HCT116 (cell line): Measurements from ENCODE around the gene SMIM21. TPM values are rescaled to one million over a fixed set of nuclear protein-coding genes. Genes with fewer than 3 reads are reported as not detected.

Experiments
- ATAC-seq: fragments of 200-7000 bp; cut with Tn5 transposase; 2 replicates; pipeline ENCODE4 v1.9.1; 2020; ENCODE audit warnings: mild to moderate bottlenecking, moderate library complexity
- BruUV-seq: library from RNA; stranded (reverse); fragments of 400-500 nt; replicated peaks from 2 replicates; lab custom pipeline; 2021; lab: Mats Ljungman, UMichigan
- CTCF ChIA-PET: fragments of 300-600 bp; sonication (Branson Sonifier 250); formaldehyde crosslinking; loops from one replicate; lab custom pipeline; 2021; ENCODE audit warnings: antibody characterized with exemption; lab: Charles Lee
- POLR2A ChIA-PET: fragments of 300-600, 350-600 bp; sonication (Branson Sonifier 250); formaldehyde crosslinking; loops from one replicate; lab custom pipeline; 2021; ENCODE audit warnings: antibody characterized with exemption; lab: Charles Lee
- RAD21 ChIA-PET, 2 experiments: fragments of 300-600 bp; sonication (Branson Sonifier 250); formaldehyde crosslinking; loops; one replicate each; lab custom pipeline; 2023; ENCODE audit warnings: low total read pairs in 2 of 2; ENCODE audit not compliant: uncharacterized antibody in 2 of 2, unreplicated experiment in 2 of 2, low non-redundant PET in 1 of 2; lab: Charles Lee
- DNase-seq: peaks from one replicate; pipeline ENCODE4 v3.0.0-alpha.2; 2010; ENCODE audit warnings: low read depth, low spot score
- H2AFZ ChIP-seq: fragments of 200-600 bp; shearing (Covaris generic), sonication (generic); 2 replicates; pipeline ENCODE4 v1.6.1; 2017; ENCODE audit warnings: low read depth, mixed run types, mixed read lengths, antibody characterized with exemption, low read length; ENCODE audit not compliant: poor library complexity, severe bottlenecking
- H3K27ac ChIP-seq: 2 replicates; pipeline ENCODE4 v1.5.1; 2012; ENCODE audit warnings: low read depth, low read length
- H3K27me3 ChIP-seq: fragments of 200-600 bp; sonication (generic); 2 replicates; pipeline ENCODE4 v1.6.1; 2016; ENCODE audit warnings: mixed run types, low read length, mixed read lengths; ENCODE audit not compliant: insufficient read depth
- H3K36me3 ChIP-seq, 2 experiments: fragments of 200-500 bp in 1 of 2; fragments of 200-600 bp in 1 of 2; sonication (Bioruptor generic) in 1 of 2; sonication (generic) in 1 of 2; 2 replicates each; pipeline versions ENCODE4 v1.5.1 to v1.6.1; 2014 to 2016; ENCODE audit warnings: low read length in 2 of 2, inconsistent platforms in 1 of 2, mixed read lengths in 1 of 2, mixed run types in 1 of 2; ENCODE audit not compliant: insufficient read depth in 2 of 2, control insufficient read depth in 1 of 2
- H3K4me1 ChIP-seq, 2 experiments: fragments of 200-600 bp in 1 of 2; sonication (generic) in 1 of 2; 2 replicates each; pipeline versions ENCODE4 v1.5.1 to v1.6.1; 2012 to 2017; ENCODE audit warnings: low read length in 2 of 2, inconsistent platforms in 1 of 2, mild to moderate bottlenecking in 1 of 2, mixed read lengths in 1 of 2, mixed run types in 1 of 2, moderate library complexity in 1 of 2; ENCODE audit not compliant: insufficient read depth in 2 of 2, control insufficient read depth in 1 of 2
- H3K4me2 ChIP-seq: fragments of 200-600 bp; sonication (generic); 2 replicates; pipeline ENCODE4 v1.6.1; 2017; ENCODE audit warnings: mixed run types, low read length, mixed read lengths
- H3K4me3 ChIP-seq, 2 experiments: fragments of 200-600 bp in 1 of 2; sonication (generic) in 1 of 2; replicated peaks in 1 of 2; 2 replicates each; pipeline ENCODE4 v1.5.1; 2011 to 2016; ENCODE audit warnings: low read length in 2 of 2, control low read depth in 1 of 2, low read depth in 1 of 2, mild to moderate bottlenecking in 1 of 2, mixed read lengths in 1 of 2, mixed run types in 1 of 2
- H3K79me2 ChIP-seq: fragments of 200-600 bp; sonication (generic); 2 replicates; pipeline ENCODE4 v1.6.1; 2017; ENCODE audit warnings: mild to moderate bottlenecking, mixed run types, low read length, moderate library complexity, mixed read lengths; ENCODE audit not compliant: insufficient read depth
- H3K9ac ChIP-seq: fragments of 200-600 bp; sonication (generic); 2 replicates; pipeline ENCODE4 v1.6.1; 2016; ENCODE audit warnings: low read length, mixed read lengths
- H3K9me2 ChIP-seq: fragments of 200-600 bp; sonication (generic), shearing (Covaris generic); 2 replicates; pipeline ENCODE4 v1.6.1; 2017; ENCODE audit warnings: mixed run types, mild to moderate bottlenecking, moderate library complexity; ENCODE audit not compliant: insufficient read depth
- H3K9me3 ChIP-seq, 2 experiments: fragments of 200-500 bp in 1 of 2; fragments of 200-600 bp in 1 of 2; sonication (Bioruptor generic) in 1 of 2; sonication (generic) in 1 of 2; 2 replicates each; pipeline ENCODE4 v1.6.1; 2014 to 2017; ENCODE audit warnings: low read length in 2 of 2, mixed read lengths in 2 of 2, inconsistent platforms in 1 of 2, low read depth in 1 of 2, mild to moderate bottlenecking in 1 of 2, mixed run types in 1 of 2, moderate library complexity in 1 of 2; ENCODE audit not compliant: control insufficient read depth in 1 of 2, insufficient read depth in 1 of 2
- H4K20me1 ChIP-seq: fragments of 200-600 bp; sonication (generic), shearing (Covaris generic); 2 replicates; pipeline ENCODE4 v1.6.1; 2017; ENCODE audit warnings: mixed run types, mild to moderate bottlenecking, moderate library complexity; ENCODE audit not compliant: insufficient read depth
- CEBPB ChIP-seq: IDR thresholded peaks from 2 replicates; pipeline ENCODE4 v1.6.1; 2012; ENCODE audit warnings: low read depth
- EGR1 ChIP-seq: IDR thresholded peaks from 2 replicates; pipeline ENCODE4 v1.6.1; 2012; ENCODE audit warnings: low read depth
- ELF1 ChIP-seq: IDR thresholded peaks from 2 replicates; pipeline ENCODE4 v1.6.1; 2012; ENCODE audit warnings: low read depth, borderline replicate concordance
- EZH2 ChIP-seq: fragments of 200-600 bp; sonication (generic); IDR thresholded peaks from 2 replicates; pipeline ENCODE4 v1.6.1; 2017; ENCODE audit warnings: antibody characterized with exemption, mixed run types
- EZH2phosphoT487 ChIP-seq: fragments of 200-600 bp; IDR thresholded peaks from 2 replicates; pipeline ENCODE4 v1.6.1; 2018; ENCODE audit warnings: antibody characterized with exemption, borderline replicate concordance
- FOSL1 ChIP-seq: IDR thresholded peaks from 2 replicates; pipeline ENCODE4 v1.6.1; 2012; ENCODE audit warnings: low read depth
- JUND ChIP-seq: IDR thresholded peaks from 2 replicates; pipeline ENCODE4 v1.6.1; 2012
- POLR2A ChIP-seq: IDR thresholded peaks from 2 replicates; pipeline ENCODE4 v1.7.0; 2011; ENCODE audit warnings: borderline replicate concordance; ENCODE audit not compliant: insufficient read depth, insufficient read length; ENCODE audit errors: extremely low read depth
- RAD21 ChIP-seq: IDR thresholded peaks from 2 replicates; pipeline ENCODE4 v1.6.1; 2012; ENCODE audit warnings: low read depth, mild to moderate bottlenecking
- TCF7L2 ChIP-seq: IDR thresholded peaks from 2 replicates; pipeline ENCODE4 v1.7.0; 2011; ENCODE audit warnings: borderline replicate concordance, inconsistent platforms; ENCODE audit not compliant: insufficient read depth, insufficient read length; ENCODE audit errors: extremely low read depth
- YY1 ChIP-seq: IDR thresholded peaks from 2 replicates; pipeline ENCODE4 v1.6.1; 2011; ENCODE audit warnings: low read length, low read depth, moderate library complexity, mild to moderate bottlenecking; ENCODE audit not compliant: insufficient replicate concordance; ENCODE audit errors: extremely low read depth
- ZBTB33 ChIP-seq: IDR thresholded peaks from 2 replicates; pipeline ENCODE4 v1.6.1; 2011; ENCODE audit warnings: mild to moderate bottlenecking, low read length, moderate library complexity; ENCODE audit not compliant: insufficient replicate concordance; ENCODE audit errors: extremely low read depth
- ZFX ChIP-seq: fragments of 450-650 bp; IDR thresholded peaks from 2 replicates; pipeline ENCODE4 v1.6.1; 2017
- intact Hi-C: fragments of 100-400 bp; cut with micrococcal nuclease; formaldehyde crosslinking; loops from 2 replicates; pipeline ENCODE4 v1.10.0; 2022
- total RNA-seq: library from RNA; stranded (reverse); gene quantifications from one replicate; pipeline ENCODE4 v1.2.1, GENCODE V29; 2021; ENCODE audit not compliant: unreplicated experiment

SMIM21 gene
- total RNA-seq, 1 experiment from 2014 or later = not detected

- ChIA-PET CTCF (no interaction called here), POLR2A (no interaction called here), RAD21 (no interaction called here)
- ATAC-seq (no peak), DNase-seq (no peak)
- no TSS peak for BruUV-seq
- Histone ChIP-seq H3K9me2 (no peaks in the 10 kb centered on the region), H3K4me3 (no peak overlapping the region), H3K36me3 (no peaks in the 10 kb centered on the region), H2AFZ (no peak overlapping the region), H3K9ac (no peak overlapping the region), H3K79me2 (no peaks in the 10 kb centered on the region), H3K4me1 (no peaks in the 10 kb centered on the region), H4K20me1 (no peaks in the 10 kb centered on the region), H3K4me2 (no peak overlapping the region), H3K27me3 (peaks cover 21% of the 10 kb centered on the region; the same call in 1 of the 2 replicates), H3K27ac (no peak overlapping the region), H3K9me3 (no peaks in the 10 kb centered on the region)
- intact Hi-C loops = no loop called here
- TF ChIP-seq POLR2A = no peak
- no peak for TF ChIP-seq EGR1
- TF ChIP-seq ZFX = no peak
- no peak for TF ChIP-seq RAD21
- TF ChIP-seq TCF7L2 = no peak
- no peak for TF ChIP-seq CEBPB
- no peak for TF ChIP-seq YY1
- TF ChIP-seq EZH2 = no peak
- TF ChIP-seq ELF1 = no peak
- no peak for TF ChIP-seq JUND
- TF ChIP-seq FOSL1 = no peak
- TF ChIP-seq ZBTB33 = no peak
- no peak for TF ChIP-seq EZH2phosphoT487
Measured at GRCh38 chr18:75384144-75384543, 43.4 kb downstream of the SMIM21 start.
